HuH-7 (cell line): ENCODE measurements around the gene GRIA2.

Experiments
- DNase-seq: peaks from one replicate; pipeline ENCODE4 v3.0.0; 2011; ENCODE audit warnings: low spot score

GRIA2 gene

GRCh38 chr4:157265281-157265680 lies 44.8 kb downstream of the GRIA2 start:
- DNase-seq = peak; percentile 1

GRCh38 chr4:157270108-157270507 lies 49.6 kb downstream of the GRIA2 start:
- no peak for DNase-seq

GRCh38 chr4:157270552-157270951 lies 50.0 kb downstream of the GRIA2 start:
- DNase-seq = no peak

GRCh38 chr4:157271166-157271869 lies 50.8 kb downstream of the GRIA2 start:
- no peak for DNase-seq

GRCh38 chr4:157280673-157281072 lies 60.1 kb downstream of the GRIA2 start:
- DNase-seq = no peak

GRCh38 chr4:157282019-157282418 lies 61.5 kb downstream of the GRIA2 start:
- no peak for DNase-seq

GRCh38 chr4:157287445-157287844 lies 66.9 kb downstream of the GRIA2 start:
- no peak for DNase-seq

- no peak for DNase-seq
Observed at GRCh38 chr4:157290622-157291021, 70.1 kb downstream of the GRIA2 start.

GRCh38 chr4:157291071-157291470 lies 70.5 kb downstream of the GRIA2 start:
- no peak for DNase-seq

GRCh38 chr4:157293673-157294072 lies 73.1 kb downstream of the GRIA2 start:
- DNase-seq = no peak

- no peak for DNase-seq
Observed at GRCh38 chr4:157294575-157294974, 74.0 kb downstream of the GRIA2 start.

- no peak for DNase-seq
Observed at GRCh38 chr4:157300701-157301100, 80.2 kb downstream of the GRIA2 start.

- no peak for DNase-seq
Observed at GRCh38 chr4:157303471-157303960, 83.0 kb downstream of the GRIA2 start.

- DNase-seq = no peak
Observed at GRCh38 chr4:157304769-157305168, 84.2 kb downstream of the GRIA2 start.

- no peak for DNase-seq
Observed at GRCh38 chr4:157312702-157313101, 92.2 kb downstream of the GRIA2 start.

GRCh38 chr4:157314906-157315305 lies 94.4 kb downstream of the GRIA2 start:
- DNase-seq = no peak

GRCh38 chr4:157315968-157316367 lies 95.4 kb downstream of the GRIA2 start:
- DNase-seq = no peak

GRCh38 chr4:157320092-157320491 lies 99.6 kb downstream of the GRIA2 start:
- DNase-seq = no peak

GRCh38 chr4:157327666-157328065 lies 107.1 kb downstream of the GRIA2 start:
- DNase-seq = no peak

- no peak for DNase-seq
Observed at GRCh38 chr4:157357887-157358286, 137.4 kb downstream of the GRIA2 start.

GRCh38 chr4:157358439-157358838 lies 137.9 kb downstream of the GRIA2 start:
- DNase-seq = no peak

GRCh38 chr4:157358851-157359250 lies 138.3 kb downstream of the GRIA2 start:
- DNase-seq = no peak

GRCh38 chr4:157363360-157363759 lies 142.8 kb downstream of the GRIA2 start:
- DNase-seq = no peak

- DNase-seq = no peak
Observed at GRCh38 chr4:157372154-157372553, 151.6 kb downstream of the GRIA2 start.
